ENCODE results near the gene PDE4D.

The PDE4D gene

GRCh38 chr5:59537961-59538749, 355.4 kb downstream of the PDE4D start:
- no peaks in the 10 kb centered on the region for H3K27me3 ChIP-seq (ENCODE audit: control insufficient read depth in 3 of 3, insufficient read depth in 3 of 3, low read depth in 1 of 3, low read length in 3 of 3)
- H3K9me3 ChIP-seq (replicated peaks in 1 of 2; ENCODE audit: control insufficient read depth in 2 of 2, insufficient read depth in 1 of 2, low read depth in 1 of 2, low read length in 2 of 2), result no peaks in the 10 kb centered on the region
- H3K9ac ChIP-seq (ENCODE audit: low read depth, low read length, poor library complexity), result no peak overlapping the region
- no peak overlapping the region for H2BK15ac ChIP-seq (ENCODE audit: low read length)
- H4K8ac ChIP-seq (ENCODE audit: low read depth, low read length), result no peak overlapping the region
- no peak overlapping the region for H3K18ac ChIP-seq (ENCODE audit: low read length)
- H2AK5ac ChIP-seq (ENCODE audit: low read depth, low read length), result no peak overlapping the region
- no peaks in the 10 kb centered on the region for H3K79me1 ChIP-seq (ENCODE audit: low read depth, low read length)
- H3K4me3 ChIP-seq (ENCODE audit: low read length in 2 of 2), result no peak overlapping the region
- H4K91ac ChIP-seq (ENCODE audit: low read depth, low read length, poor library complexity), result no peak overlapping the region
- WGBS, 2 donors (ENCODE audit: extremely low coverage in 2 of 2, insufficient read length in 2 of 2, insufficient replicate concordance in 1 of 2), result no CpG with 5 or more reads among the region's 6 CpGs
- no peak overlapping the region for H3K14ac ChIP-seq (ENCODE audit: low read length)
- H3K4ac ChIP-seq (ENCODE audit: low read length), result no peak overlapping the region
- no peaks in the 10 kb centered on the region for H3K36me3 ChIP-seq (replicated peaks in 1 of 2; ENCODE audit: control insufficient read depth in 2 of 2, insufficient read depth in 2 of 2, low read length in 2 of 2)
- no peak overlapping the region for H2BK5ac ChIP-seq (ENCODE audit: low read length)
- no peak overlapping the region for H2AFZ ChIP-seq (ENCODE audit: low read length)
- H3K27ac ChIP-seq (replicated peaks; ENCODE audit: low read length), result no peak overlapping the region
- DNase-seq (ENCODE audit: low spot score), result no peak
- no peak overlapping the region for H2BK12ac ChIP-seq (ENCODE audit: low read length)
- H3K4me1 ChIP-seq (ENCODE audit: control insufficient read depth in 2 of 2, insufficient read depth in 1 of 2, low read depth in 1 of 2, low read length in 2 of 2), result peaks cover 0 to 18% of the 10 kb centered on the region in 2 donors
- H3K4me2 ChIP-seq (ENCODE audit: insufficient read depth, low read length, poor library complexity, severe bottlenecking), result no peak overlapping the region
- no peak overlapping the region for H3K23ac ChIP-seq (ENCODE audit: low read depth, low read length, poor library complexity)
- H2BK120ac ChIP-seq (ENCODE audit: low read depth, low read length), result no peak overlapping the region

DNA sequence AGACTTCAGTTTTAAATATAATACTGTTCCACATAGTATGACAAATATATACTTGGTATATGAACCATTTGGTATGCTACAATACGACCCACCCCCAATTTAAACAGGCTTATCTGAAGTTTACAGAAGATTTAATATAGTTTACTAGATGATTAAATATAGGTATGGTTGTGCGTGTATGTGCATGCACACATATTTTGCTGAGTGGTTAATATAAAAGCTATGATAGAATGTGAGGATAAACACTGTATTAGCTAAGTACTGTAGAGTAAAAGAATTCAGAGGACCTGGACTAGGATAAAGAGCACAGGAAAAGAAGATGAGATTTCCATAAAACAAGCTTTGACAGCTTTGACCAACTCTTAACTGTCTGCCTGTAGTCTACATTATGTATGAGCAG, 356.7 kb downstream of the PDE4D start:
- H2BK120ac ChIP-seq (ENCODE audit: low read depth, low read length), result no peak overlapping the region
- H4K8ac ChIP-seq (ENCODE audit: low read depth, low read length), result no peak overlapping the region
- no peaks in the 10 kb centered on the region for H3K9me3 ChIP-seq (replicated peaks in 1 of 2; ENCODE audit: control insufficient read depth in 2 of 2, insufficient read depth in 1 of 2, low read depth in 1 of 2, low read length in 2 of 2)
- H2AK5ac ChIP-seq (ENCODE audit: low read depth, low read length), result no peak overlapping the region
- no peak overlapping the region for H2AFZ ChIP-seq (ENCODE audit: low read length)
- H3K4me3 ChIP-seq (ENCODE audit: low read length in 2 of 2), result no peak overlapping the region
- H3K23ac ChIP-seq (ENCODE audit: low read depth, low read length, poor library complexity), result no peak overlapping the region
- no peaks in the 10 kb centered on the region for H3K27me3 ChIP-seq (ENCODE audit: control insufficient read depth in 3 of 3, insufficient read depth in 3 of 3, low read depth in 1 of 3, low read length in 3 of 3)
- no peak overlapping the region for H4K91ac ChIP-seq (ENCODE audit: low read depth, low read length, poor library complexity)
- H3K14ac ChIP-seq (ENCODE audit: low read length), result no peak overlapping the region
- WGBS, 2 donors (ENCODE audit: extremely low coverage in 2 of 2, insufficient read length in 2 of 2, insufficient replicate concordance in 1 of 2), result no CpG with 5 or more reads among the region's 2 CpGs
- no peak overlapping the region for H2BK15ac ChIP-seq (ENCODE audit: low read length)
- H3K9ac ChIP-seq (ENCODE audit: low read depth, low read length, poor library complexity), result no peak overlapping the region
- H2BK12ac ChIP-seq (ENCODE audit: low read length), result no peak overlapping the region
- H3K4me1 ChIP-seq (ENCODE audit: control insufficient read depth in 2 of 2, insufficient read depth in 1 of 2, low read depth in 1 of 2, low read length in 2 of 2), result peaks cover 0 to 13% of the 10 kb centered on the region in 2 donors
- DNase-seq (ENCODE audit: low spot score), result no peak
- H2BK5ac ChIP-seq (ENCODE audit: low read length), result no peak overlapping the region
- no peak overlapping the region for H3K27ac ChIP-seq (replicated peaks; ENCODE audit: low read length)
- H3K4me2 ChIP-seq (ENCODE audit: insufficient read depth, low read length, poor library complexity, severe bottlenecking), result no peak overlapping the region
- H3K18ac ChIP-seq (ENCODE audit: low read length), result no peak overlapping the region
- H3K79me1 ChIP-seq (ENCODE audit: low read depth, low read length), result no peaks in the 10 kb centered on the region
- H3K4ac ChIP-seq (ENCODE audit: low read length), result no peak overlapping the region
- H3K36me3 ChIP-seq (replicated peaks in 1 of 2; ENCODE audit: control insufficient read depth in 2 of 2, insufficient read depth in 2 of 2, low read length in 2 of 2), result no peaks in the 10 kb centered on the region

DNA sequence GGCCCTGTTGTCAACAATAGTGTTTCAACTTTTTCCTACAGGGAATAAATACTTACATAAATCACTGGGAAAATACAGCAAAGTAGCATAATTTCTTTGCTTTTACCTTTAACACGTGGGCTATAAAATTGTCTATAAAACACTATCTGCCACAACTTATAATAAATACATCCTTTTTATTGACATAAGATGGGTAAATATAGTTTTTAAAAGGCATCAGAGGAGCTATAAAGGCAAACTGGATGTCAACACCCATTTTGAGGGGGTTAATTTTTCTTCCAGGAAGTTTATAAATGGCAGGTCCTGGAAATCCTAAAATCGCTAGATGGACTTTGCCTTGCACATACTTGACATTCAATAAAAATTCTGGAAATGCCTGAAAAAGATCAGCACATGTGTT, 358.0 kb downstream of the PDE4D start:
- no peak overlapping the region for H4K8ac ChIP-seq (ENCODE audit: low read depth, low read length)
- no peak overlapping the region for H3K4ac ChIP-seq (ENCODE audit: low read length)
- no peak overlapping the region for H3K9ac ChIP-seq (ENCODE audit: low read depth, low read length, poor library complexity)
- no peak overlapping the region for H3K4me2 ChIP-seq (ENCODE audit: insufficient read depth, low read length, poor library complexity, severe bottlenecking)
- no peak for DNase-seq (ENCODE audit: low spot score)
- no peak overlapping the region for H2BK15ac ChIP-seq (ENCODE audit: low read length)
- H3K18ac ChIP-seq (ENCODE audit: low read length), result no peak overlapping the region
- no peak overlapping the region for H2AK5ac ChIP-seq (ENCODE audit: low read depth, low read length)
- no peak overlapping the region for H2BK120ac ChIP-seq (ENCODE audit: low read depth, low read length)
- no peak overlapping the region for H2BK5ac ChIP-seq (ENCODE audit: low read length)
- WGBS, 2 donors (ENCODE audit: extremely low coverage in 2 of 2, insufficient read length in 2 of 2, insufficient replicate concordance in 1 of 2), result no CpG with 5 or more reads among the region's 2 CpGs
- no peaks in the 10 kb centered on the region for H3K79me1 ChIP-seq (ENCODE audit: low read depth, low read length)
- peaks cover 0 to 8% of the 10 kb centered on the region in 2 donors for H3K4me1 ChIP-seq (ENCODE audit: control insufficient read depth in 2 of 2, insufficient read depth in 1 of 2, low read depth in 1 of 2, low read length in 2 of 2)
- H3K4me3 ChIP-seq (ENCODE audit: low read length in 2 of 2), result no peak overlapping the region
- H3K27ac ChIP-seq (replicated peaks; ENCODE audit: low read length), result no peak overlapping the region
- no peak overlapping the region for H3K23ac ChIP-seq (ENCODE audit: low read depth, low read length, poor library complexity)
- H3K36me3 ChIP-seq (replicated peaks in 1 of 2; ENCODE audit: control insufficient read depth in 2 of 2, insufficient read depth in 2 of 2, low read length in 2 of 2), result no peaks in the 10 kb centered on the region
- no peak overlapping the region for H3K14ac ChIP-seq (ENCODE audit: low read length)
- H3K27me3 ChIP-seq (ENCODE audit: control insufficient read depth in 3 of 3, insufficient read depth in 3 of 3, low read depth in 1 of 3, low read length in 3 of 3), result no peaks in the 10 kb centered on the region
- H2BK12ac ChIP-seq (ENCODE audit: low read length), result no peak overlapping the region
- H4K91ac ChIP-seq (ENCODE audit: low read depth, low read length, poor library complexity), result no peak overlapping the region
- H3K9me3 ChIP-seq (replicated peaks in 1 of 2; ENCODE audit: control insufficient read depth in 2 of 2, insufficient read depth in 1 of 2, low read depth in 1 of 2, low read length in 2 of 2), result no peaks in the 10 kb centered on the region
- H2AFZ ChIP-seq (ENCODE audit: low read length), result no peak overlapping the region

GRCh38 chr5:59533730-59534108, 359.8 kb downstream of the PDE4D start:
- Histone ChIP-seq H3K23ac (ENCODE audit: low read depth, low read length, poor library complexity) (no peak overlapping the region), H3K4me3 (ENCODE audit: low read length in 2 of 2) (no peak overlapping the region), H2AK5ac (ENCODE audit: low read depth, low read length) (no peak overlapping the region), H3K4ac (ENCODE audit: low read length) (no peak overlapping the region), H3K36me3 (replicated peaks in 1 of 2; ENCODE audit: control insufficient read depth in 2 of 2, insufficient read depth in 2 of 2, low read length in 2 of 2) (no peaks in the 10 kb centered on the region), H3K27me3 (ENCODE audit: control insufficient read depth in 3 of 3, insufficient read depth in 3 of 3, low read depth in 1 of 3, low read length in 3 of 3) (no peaks in the 10 kb centered on the region), H2BK120ac (ENCODE audit: low read depth, low read length) (no peak overlapping the region), H2AFZ (ENCODE audit: low read length) (no peak overlapping the region), H3K18ac (ENCODE audit: low read length) (no peak overlapping the region), H2BK15ac (ENCODE audit: low read length) (no peak overlapping the region), H4K8ac (ENCODE audit: low read depth, low read length) (no peak overlapping the region), H2BK12ac (ENCODE audit: low read length) (no peak overlapping the region), H2BK5ac (ENCODE audit: low read length) (no peak overlapping the region), H3K14ac (ENCODE audit: low read length) (no peak overlapping the region), H3K9ac (ENCODE audit: low read depth, low read length, poor library complexity) (no peak overlapping the region), H3K79me1 (ENCODE audit: low read depth, low read length) (no peaks in the 10 kb centered on the region), H3K9me3 (replicated peaks in 1 of 2; ENCODE audit: control insufficient read depth in 2 of 2, insufficient read depth in 1 of 2, low read depth in 1 of 2, low read length in 2 of 2) (no peaks in the 10 kb centered on the region), H4K91ac (ENCODE audit: low read depth, low read length, poor library complexity) (no peak overlapping the region), H3K27ac (replicated peaks; ENCODE audit: low read length) (no peak overlapping the region), H3K4me2 (ENCODE audit: insufficient read depth, low read length, poor library complexity, severe bottlenecking) (no peak overlapping the region), H3K4me1 (ENCODE audit: control insufficient read depth in 2 of 2, insufficient read depth in 1 of 2, low read depth in 1 of 2, low read length in 2 of 2) (peaks cover 1 to 2% of the 10 kb centered on the region in 2 donors)
- no peak for DNase-seq (ENCODE audit: low spot score)
